ENCODE data around the gene H3-3A.

H3-3A gene

DNA sequence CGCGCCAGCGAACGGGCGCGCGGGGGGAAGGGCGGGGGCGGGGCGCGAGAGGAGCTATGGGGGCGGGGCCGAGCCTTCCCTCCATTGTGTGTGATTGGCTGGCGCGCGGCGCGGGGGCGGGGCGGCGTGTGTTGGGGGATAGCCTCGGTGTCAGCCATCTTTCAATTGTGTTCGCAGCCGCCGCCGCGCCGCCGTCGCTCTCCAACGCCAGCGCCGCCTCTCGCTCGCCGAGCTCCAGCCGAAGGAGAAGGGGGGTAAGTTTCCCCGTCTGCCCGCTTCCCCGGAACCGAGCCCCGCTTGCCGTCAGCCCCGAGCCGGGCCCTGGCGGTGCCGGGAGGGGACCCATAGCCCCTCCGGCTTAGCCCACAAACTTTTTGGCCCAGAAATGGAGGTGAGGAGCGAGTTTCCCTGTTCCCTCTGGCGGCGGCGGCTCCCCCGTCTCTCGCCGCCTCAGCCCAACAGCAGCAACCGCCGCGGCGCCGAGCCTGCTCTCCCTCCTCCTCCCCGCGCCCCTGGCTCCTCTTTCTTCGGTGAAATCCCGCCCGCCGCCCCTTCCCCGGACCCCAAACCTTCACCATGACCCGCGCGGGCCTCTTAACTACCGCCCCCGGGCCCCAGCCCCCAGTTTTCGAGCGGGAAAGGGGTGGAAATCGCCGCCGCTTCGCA, at the start of gene H3-3A:
TSS of gene H3-3A (plus strand) at position 159 of the 666 bp plus-strand sequence. CDS start 1,636 bp downstream, outside the sequence.
- peak; percentile 98 for DNase-seq (ENCODE audit: low spot score)

DNA sequence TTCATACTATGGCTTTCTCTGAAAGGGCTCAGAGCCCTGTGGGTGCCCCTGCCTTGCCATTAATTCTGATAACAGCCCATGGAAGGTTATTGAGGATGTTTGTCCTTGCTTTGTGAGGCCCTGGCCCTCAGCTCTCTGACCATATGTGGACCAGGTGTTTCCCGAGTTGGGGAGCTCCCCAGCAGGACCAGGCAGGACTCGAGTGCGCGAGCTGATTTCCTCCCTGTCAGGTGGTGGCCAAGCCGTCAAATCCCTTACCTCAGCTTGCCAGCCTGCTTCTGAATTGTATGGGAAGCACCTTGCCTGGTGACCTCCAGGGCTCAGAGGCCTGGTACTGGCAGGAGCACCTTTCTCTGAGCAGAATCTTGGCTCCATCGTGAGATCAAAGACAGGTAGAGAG, 45.4 kb upstream of the H3-3A start:
- no peak for DNase-seq (ENCODE audit: low spot score)

DNA sequence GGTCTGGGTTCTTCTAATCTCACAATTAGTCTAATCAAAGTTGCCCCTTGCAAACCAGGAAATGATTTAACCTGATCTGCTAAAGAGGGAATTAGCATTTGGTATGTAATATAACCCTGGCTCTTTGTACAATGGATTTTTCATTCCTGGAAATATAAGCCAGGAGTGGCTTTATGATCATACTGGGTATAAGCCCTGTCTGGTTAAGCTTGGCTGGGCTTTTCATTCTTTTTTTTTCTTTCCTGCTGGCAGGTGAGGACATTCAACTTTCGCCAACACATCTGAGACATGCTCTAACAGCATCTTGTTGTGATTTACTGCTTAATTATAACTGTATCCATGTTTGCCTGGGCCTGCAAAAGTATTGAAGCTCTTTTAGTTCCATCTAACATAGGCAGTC, 42.9 kb upstream of the H3-3A start:
- DNase-seq (ENCODE audit: low spot score): no peak

DNA sequence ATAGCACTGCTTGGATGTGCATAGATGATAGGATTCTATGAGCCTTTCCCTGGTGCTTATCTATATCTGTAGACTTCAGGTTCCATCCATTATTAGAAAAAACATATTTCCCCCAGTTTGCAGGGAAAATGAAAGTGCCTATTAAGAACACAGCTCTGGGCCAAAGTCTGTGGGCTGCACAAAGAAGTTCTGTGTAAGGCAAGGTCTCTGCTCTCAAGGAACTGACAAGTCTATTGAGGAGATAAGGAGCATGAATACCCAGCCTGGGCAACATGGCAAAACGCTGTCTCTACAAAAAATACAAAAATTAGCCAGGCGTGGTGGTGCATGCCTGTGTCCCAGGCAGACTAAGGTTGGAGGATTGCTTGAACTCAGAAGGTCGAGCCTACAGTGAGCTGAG, 41.1 kb upstream of the H3-3A start:
- no peak for DNase-seq (ENCODE audit: low spot score)

DNA sequence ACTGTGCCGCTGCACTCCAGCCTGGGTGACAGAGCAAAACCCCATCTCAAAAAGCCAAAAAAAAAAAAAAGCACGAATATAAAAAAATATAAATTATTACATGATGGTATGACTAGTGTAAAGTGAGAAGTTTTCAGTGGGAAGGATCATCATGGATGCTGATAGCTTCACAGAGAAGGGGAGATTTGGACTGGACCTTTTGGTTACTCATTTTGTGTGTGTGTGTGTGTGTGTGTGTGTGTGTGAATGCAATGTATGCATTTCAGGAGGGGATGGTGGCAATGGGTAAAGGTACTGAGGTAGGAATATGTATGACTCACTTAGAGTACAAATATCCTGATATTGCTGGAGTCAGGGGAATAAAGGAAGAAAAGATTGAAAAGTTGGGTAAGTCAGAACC, 40.7 kb upstream of the H3-3A start:
- no peak for DNase-seq (ENCODE audit: low spot score)

DNA sequence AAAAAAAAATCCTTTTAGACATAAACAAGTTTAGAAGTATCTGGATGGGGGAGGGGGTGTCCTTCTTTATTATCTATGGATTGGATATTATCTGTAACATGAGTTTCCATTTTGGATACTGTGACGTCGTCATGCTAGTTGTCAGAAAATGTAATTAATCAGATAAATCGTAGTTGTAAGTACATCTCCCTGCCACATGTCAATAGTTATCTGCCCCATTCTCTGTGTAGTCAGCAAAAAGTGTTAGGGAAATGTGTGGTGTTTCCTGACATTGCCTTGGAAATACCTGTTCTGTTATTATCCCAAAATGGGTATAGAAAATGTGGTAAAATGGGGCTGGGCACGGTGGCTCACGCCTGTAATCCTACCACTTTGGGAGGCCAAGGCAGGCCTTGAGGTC, 38.8 kb upstream of the H3-3A start:
- DNase-seq (ENCODE audit: low spot score): no peak

DNA sequence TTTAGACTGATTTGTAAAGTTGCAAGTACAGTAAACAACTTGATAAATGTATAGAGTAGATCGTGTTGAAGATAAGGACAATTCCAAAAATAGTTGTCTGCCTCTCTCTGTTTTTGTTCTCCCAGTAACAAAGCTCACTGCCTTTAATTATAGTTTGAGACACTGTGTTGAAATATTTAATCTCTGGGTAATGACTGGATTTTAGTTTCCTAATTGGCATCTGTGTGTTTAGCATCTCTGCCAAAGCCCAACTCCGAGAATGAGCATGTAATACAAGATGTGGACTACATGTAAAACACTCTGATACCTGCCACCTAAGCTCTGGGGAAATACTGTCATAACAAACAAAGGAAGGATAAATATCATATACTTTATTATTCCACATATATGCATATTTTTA, 35.7 kb upstream of the H3-3A start:
- DNase-seq (ENCODE audit: low spot score): no peak

DNA sequence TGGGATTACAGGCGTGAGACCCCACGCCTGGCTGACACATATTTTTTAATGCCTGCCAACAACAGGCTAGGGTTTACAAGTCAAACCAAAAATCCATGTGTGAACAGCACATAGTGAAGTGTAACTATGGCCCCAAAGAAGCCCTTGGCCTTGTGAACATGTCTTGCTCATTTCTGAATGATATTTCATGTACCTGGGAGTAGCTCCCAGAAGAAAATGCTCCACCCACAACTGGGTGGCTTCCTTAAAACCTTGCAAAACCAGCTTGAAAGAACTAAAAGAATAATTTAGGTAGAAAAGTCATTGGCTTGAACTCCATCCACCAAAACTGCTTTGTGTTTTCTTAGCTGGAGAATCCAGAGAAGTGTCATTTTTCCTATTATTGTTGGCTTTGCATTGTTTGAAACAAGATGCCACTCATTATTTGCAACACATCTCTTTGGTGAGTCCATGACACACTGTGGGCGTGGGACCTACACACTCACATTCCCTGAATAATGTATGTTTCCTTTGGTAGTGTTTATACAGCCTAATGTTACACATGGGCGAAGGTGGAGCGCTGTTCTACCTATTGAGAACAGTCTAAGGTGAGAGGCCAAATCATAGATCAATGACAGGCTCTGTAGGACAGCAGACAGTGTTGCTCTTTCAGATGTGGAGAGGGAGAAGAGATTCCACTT, 34.8 kb upstream of the H3-3A start:
- no peak for DNase-seq (ENCODE audit: low spot score)

DNA sequence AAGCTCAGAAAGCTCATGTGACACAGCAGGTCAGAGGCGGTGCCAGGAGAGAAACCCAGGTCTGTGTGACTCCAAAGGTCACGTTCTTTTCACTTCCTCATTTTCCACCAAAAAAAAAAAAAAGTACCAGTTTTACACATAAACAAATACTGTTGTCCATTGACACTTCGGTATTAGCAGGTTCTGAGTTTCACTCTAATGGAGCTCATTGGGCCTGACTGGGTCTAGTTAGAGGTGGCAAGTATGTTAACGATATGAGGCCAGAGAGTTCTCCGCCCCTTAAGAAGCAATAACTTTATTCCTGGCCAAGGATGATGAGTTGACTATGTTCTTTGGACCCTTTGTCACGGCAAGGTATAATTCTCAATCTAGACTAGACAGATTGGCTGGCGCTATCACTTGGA, 33.4 kb upstream of the H3-3A start:
- no peak for DNase-seq (ENCODE audit: low spot score)

DNA sequence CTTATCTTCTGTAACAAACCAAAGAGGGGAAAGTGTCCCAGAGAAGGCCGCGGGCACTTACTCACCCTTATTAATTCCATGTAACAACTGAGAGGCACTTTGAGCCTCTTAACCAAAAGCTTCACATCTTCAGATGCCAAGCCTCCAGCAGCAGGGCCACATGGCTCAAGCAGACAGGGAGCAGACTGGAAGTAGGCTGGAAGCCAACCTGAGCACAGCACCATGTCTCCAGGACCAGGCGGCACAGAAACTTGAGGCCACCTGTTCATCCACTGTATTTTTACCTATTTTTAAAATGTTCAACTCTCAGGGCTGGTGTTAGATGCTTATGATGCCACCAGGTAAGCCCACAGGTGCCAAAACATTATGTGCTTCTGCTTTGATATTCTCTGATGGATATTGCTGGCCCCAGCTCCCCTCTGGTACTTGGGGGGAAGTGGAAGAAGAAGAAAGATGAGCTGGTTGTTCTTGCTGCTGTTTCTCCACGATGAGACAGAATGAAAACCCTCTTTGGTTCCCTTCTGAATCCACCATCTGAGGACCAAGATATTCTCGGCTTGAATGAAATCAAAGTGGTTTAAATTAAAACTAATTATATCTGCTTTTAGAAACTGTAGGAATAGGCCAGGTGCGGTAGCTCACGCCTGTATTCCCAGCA, 32.8 kb upstream of the H3-3A start:
- DNase-seq (ENCODE audit: low spot score): no peak

DNA sequence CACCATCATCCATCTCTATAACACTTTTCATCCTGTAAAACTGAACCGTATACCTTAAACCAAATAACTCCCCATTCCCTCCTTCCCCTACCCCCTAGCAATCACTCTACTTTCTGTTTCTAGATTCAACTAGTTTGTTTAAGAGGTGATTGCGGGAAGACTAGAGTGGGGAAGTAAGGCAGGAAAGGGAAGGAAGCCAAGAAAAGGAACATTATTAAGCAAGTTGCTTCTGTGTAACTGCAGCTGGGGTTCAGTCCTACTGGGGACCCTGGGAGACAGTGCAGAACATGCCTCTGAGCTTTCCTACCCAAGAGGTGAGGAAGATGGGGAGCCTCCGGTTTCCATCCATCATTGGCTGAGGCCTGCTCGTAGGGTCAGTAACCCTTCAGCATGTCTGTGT, 28.9 kb upstream of the H3-3A start:
- no peak for DNase-seq (ENCODE audit: low spot score)

DNA sequence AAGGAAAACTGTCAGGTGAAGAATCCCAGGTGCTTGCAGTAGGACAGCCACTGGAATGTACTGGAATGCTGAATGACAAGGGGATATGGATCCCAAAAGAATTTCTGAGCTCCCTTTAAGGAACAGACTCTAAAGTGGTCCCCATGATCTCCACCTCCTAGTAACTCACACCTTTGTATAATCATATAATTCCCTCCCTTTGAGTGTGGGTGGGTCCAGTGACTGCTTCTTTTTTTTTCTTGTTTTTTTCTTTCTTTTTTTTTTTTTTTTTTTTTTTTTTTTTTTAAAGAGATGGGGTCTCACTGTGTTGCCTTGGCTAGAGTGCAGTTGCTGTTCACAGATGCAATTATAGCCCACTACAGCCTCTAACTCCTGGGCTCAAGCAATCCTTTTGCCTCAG, 28.5 kb upstream of the H3-3A start:
- DNase-seq (ENCODE audit: low spot score): no peak

DNA sequence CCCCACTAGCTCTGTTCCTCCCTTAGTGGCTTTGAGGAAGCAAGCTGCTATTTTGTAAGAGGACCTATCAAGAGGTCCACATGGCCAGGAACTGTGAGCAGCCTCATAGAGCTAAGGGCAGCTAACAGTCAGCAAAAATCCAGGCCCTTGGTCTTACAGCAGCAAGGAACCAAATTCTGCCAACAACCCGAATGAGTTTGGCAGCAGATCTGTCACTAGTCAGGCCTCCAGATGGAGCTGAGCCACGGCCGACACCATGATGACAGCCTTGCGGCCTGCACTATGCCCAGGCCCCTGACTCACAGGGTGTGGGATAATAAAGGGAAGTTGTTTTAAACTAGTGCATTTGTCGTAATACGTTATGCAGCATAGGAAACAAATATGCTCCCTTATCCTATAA, 28.0 kb upstream of the H3-3A start:
- no peak for DNase-seq (ENCODE audit: low spot score)

DNA sequence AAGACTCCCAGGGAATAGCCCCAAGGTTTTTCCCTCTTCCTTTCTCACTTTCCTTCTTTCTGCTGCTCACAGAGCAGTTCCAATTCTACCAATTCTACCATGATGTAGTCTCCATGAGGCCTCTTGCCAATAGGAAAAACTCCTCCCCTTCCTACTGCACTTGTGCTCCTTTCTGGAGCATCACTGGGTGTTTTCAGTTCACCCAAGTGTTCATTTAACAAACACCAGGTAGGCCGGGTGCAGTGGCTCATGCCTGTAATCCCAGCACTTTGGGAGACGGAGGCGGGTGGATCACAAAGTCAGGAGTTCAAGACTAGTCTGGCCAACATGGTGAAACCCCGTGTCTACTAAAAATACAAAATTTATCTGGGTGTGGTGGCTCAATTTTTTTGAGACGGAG, 26.6 kb upstream of the H3-3A start:
- DNase-seq (ENCODE audit: low spot score): no peak

DNA sequence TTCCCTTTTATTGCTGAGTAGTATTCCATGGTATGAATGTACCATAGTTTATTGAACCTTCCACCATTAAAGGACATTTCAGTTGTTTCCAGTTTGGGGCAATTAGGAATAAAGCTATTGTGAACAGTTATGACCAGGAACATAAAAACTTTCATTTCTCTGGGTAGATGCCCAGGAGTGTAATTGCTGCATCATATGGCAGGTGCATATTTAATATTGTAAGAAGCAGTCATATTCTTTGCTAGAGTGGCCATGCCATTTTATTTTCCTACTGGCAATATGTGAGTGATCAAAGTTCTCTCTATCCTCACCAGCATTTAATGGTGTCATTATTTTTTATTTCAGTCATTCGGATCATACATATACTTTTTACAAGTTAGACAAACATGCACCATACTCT, 23.9 kb upstream of the H3-3A start:
- no peak for DNase-seq (ENCODE audit: low spot score)

DNA sequence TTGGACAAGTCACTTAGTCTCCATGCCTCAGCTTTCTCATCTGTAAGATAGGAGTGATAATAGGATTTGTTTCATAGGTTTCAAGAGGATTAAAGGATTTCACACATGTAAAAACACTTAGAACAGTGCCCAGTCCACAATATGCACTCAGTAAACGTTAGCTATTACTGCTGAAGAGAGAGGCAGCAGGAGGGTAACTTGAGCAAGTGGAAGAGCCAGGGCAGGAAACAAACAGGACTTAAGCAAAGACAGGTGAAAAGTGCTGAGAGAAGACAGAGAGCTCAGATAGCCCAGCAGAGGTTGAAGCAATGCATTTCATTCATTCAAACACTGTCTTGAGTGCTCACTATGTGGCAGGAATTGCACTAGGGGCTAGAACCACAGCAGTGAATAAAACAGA, 21.1 kb upstream of the H3-3A start:
- DNase-seq (ENCODE audit: low spot score): no peak

DNA sequence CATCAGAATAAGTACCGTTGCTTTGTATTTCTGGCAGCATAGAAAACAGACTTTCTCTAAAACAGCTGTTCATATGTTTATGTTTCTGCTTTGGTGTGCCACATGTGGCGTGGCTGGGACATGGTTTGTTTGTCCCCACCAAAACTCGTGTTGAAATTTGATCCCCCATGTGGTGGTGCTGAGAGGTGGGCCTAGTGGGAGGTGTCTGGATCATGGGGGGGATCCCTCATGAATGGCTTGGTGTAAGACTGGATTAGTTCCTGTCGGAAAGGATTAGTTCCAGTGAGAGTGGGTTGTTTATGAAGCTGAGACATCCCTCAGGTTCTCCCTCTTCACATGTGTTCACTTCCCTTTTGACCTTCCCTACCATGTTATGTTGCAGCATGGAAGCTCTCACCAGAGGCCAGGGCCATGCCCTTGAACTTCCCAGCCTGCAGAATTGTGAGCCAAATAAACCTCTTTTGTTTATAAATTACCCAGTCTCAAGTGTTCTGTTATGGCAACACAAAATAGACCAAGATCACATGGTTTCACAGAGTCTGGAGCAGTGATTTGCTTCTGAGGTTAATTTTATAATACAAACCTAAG, 17.9 kb upstream of the H3-3A start:
- no peak for DNase-seq (ENCODE audit: low spot score)

DNA sequence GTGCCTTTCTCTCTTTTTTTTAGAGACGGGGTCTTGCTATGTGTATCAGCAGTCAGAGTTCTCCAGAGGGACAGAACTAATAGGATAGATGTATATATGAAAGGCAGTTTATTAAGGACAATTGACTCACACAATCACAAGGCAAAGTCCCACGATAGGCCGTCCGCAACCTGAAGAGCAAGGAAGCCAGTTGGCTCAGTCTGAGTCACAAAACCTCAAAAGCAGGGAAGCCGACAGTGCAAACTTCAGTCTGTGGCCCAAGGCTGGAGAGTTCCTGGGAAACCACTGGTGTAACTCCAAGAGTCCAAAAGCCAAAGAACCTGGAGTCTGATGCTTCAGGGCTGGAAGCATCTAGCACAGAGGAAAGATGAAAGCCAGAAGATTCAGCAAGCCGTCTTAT, 16.3 kb upstream of the H3-3A start:
- DNase-seq (ENCODE audit: low spot score): no peak

DNA sequence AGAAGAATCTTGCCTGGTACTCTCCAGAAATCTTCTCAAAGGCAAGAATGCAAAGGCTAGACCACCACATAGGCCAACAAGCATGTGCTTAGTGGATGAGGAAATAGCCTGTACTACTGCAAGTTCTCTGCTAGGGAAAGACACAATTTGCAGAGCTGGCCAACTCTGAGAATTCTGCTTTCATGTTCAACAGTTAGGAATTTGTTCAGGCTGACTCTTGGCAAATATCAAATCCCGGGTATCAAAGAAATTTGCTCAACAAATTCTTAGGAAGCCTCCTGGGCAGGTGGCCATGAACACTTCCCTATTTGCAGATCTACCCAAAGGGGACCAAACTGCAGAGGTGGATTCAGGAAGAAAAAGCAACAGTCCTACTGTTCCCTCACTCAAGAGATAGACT, 15.0 kb upstream of the H3-3A start:
- DNase-seq (ENCODE audit: low spot score): no peak

DNA sequence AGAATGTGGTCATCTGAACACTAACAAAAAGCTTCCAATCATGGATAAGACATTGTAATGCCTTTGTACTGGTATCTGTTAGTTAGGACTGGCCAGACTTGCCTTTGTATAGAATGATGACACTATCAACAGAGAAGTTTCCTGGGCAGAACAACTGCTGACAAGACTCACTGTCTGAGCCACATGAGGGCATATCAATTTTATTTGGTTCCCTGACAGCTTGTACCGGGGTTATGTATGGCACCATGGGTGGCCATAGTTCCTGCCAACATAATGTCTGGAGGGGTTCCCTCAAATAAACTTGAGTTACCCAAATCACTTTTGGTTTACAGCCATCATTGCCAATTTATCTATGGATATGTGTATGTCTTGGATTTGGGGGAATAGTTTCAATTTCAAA, 13.6 kb upstream of the H3-3A start:
- no peak for DNase-seq (ENCODE audit: low spot score)

DNA sequence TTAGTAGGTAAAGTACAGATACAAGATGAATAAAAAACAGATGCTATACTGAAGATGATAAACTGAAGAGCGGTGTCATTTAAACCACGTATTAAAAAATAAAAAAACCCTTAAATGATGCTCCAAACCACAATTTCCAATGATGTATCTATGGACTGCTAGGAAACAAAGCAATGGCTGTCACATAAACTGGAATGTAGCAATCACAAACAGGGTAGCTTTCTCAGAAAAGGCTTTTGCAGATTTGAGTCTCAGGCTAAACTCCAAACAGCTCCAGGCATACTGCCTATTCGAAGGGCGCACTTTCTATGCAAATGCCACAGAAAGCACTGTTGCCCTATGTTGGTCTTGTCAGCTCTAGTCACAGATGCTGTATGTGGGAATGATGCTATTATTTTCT, 12.4 kb upstream of the H3-3A start:
- no peak for DNase-seq (ENCODE audit: low spot score)

DNA sequence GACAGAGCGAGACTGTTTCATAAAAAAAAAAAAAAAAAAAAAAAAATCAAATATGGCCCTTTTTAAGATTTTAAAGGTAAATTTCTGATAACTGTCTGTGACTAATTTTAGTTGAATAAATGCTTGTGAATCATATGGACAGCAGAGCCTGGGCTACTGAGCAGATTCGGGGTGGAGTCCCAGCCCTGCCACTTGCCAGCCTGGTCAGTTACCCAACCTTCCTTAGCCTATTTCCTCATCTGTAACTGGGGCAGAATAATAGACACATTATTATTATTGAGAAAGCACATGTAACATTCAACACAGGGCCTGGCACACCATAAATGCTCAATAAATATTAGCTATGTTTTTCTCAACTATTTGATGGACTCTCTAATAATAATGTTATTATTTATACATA, 11.2 kb upstream of the H3-3A start:
- no peak for DNase-seq (ENCODE audit: low spot score)

DNA sequence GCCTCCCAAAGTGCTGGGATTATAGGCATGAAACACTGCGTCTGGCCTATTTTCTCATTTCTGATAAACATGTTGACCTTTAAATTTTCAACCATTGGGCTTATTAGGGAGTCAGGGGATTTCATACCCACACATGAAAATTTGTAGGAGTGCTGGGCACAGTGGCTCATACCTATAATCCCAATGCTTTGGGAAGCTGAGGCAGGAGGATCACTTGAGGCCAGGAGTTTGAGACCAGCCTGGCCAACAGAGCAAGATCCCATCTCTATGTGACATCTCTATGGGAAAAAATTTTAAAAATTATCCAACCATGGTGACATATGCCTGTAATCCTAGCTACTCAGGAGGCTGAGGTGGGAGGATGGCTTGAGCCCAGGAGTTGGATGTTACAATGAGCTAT, 10.5 kb upstream of the H3-3A start:
- no peak for DNase-seq (ENCODE audit: low spot score)

All from CD4-positive, alpha-beta T cell treated with Interleukin-15 for 4 hours (primary cell).